Activated naive CD4-positive, alpha-beta T cell treated with anti-CD3 and anti-CD28 coated beads, Interleukin-2, amount 10 ng/mL, durations not matched to agents 5 hours and 36 hours (primary cell): ENCODE measurements around the gene FAM234A. TPM values are rescaled to one million over a fixed set of nuclear protein-coding genes. Genes with fewer than 3 reads are reported as not detected.

Experiments used
- total RNA-seq, 2 experiments: library from RNA; stranded (reverse); gene quantifications; one replicate each; pipeline ENCODE4 v1.2.3, GENCODE V29; 2021

The FAM234A gene, protein sequence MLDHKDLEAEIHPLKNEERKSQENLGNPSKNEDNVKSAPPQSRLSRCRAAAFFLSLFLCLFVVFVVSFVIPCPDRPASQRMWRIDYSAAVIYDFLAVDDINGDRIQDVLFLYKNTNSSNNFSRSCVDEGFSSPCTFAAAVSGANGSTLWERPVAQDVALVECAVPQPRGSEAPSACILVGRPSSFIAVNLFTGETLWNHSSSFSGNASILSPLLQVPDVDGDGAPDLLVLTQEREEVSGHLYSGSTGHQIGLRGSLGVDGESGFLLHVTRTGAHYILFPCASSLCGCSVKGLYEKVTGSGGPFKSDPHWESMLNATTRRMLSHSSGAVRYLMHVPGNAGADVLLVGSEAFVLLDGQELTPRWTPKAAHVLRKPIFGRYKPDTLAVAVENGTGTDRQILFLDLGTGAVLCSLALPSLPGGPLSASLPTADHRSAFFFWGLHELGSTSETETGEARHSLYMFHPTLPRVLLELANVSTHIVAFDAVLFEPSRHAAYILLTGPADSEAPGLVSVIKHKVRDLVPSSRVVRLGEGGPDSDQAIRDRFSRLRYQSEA
- total RNA-seq: 10 to 100 TPM; 28.8 to 29.6 TPM

DNA sequence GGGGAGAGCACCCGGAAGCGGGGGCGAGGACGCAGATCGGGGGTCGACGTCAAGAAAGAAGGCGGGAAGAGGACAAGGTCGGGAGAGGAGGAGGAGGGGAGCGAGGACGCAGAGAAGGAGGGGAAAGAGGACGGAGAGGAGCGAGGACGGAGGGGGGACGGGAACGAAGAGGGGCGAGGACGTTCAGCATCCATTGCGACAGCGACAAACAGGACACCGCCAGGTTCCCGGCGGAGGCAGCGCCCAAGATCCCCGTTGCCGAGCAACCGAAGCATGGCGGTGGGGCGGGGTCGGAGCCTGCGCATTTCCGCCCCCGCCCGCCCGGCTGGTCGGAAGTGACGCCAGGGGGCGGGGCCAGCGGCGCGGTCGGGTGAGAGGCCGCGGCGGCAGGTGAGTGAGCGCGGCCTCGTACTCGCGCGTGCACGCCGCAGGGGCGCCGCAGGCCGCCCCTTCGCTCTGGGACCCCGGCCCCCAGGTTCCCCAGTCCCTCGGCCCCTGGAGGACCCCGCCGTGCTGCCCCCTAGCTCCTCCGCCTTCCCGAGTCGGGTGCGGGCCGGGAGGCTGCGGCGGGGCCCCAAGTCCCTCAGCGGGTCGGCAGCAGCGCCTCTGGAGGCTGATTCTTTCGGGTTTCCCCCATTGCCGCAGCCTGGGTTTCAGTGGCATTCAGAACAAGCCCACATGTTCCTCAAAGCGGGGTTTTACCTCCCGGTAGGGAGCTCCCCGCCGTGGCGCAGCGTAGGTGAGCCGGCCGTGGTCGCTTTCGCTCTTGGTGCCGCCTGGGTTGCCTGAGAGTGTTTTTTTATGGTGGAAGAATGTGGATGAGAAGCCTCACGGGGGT, at the start of gene FAM234A:
TSS of gene FAM234A (plus strand) at position 354 of the 838 bp plus-strand sequence. CDS start 19,593 bp downstream, outside the sequence.

DNA sequence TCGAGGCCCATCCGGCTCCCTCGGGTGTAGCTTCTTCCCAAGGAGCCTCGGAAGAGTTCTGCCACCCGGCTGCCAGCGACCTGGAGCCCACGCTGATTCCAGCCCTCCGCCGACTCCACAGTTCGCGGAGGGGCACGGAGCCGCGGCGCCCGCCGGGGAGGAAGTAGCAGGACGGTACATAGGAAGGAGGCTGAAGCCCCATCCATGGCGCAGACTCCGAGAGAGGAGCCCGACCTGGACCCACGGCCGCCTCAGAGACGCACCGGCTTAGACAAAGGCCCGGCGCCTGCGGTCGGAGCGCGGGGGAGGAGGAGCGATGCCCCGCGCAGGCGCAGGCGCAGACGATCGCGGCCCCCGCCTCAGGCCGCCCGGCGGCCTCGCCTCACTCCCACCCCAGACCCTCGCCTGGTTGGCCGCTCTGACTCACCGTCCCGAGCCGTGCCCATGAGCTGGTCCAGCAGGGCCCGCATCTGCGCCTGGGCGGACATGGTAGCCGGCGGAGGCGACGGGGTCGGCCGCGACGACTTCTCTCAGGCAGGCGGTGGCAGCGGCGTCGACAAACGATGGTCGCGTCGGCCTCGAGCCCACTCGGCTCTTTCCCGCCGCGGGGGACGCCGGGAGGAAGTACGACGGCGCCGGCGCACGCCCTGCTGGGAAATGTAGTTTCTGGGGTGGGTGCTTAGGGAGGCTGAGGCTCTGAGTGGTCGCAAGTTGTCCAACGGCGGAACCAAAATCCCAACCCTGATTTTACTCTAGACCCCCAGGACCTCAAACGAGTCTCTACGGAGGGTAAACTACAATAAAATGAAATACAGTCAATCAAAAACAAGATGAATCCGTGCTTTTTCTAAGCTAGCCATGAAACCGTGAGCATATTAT, 5.5 kb upstream of the FAM234A start, which contains the start of gene LUC7L:
TSS of gene LUC7L (minus strand) at position 598 of the 879 bp plus-strand sequence. CDS start at position 488, 110 bp downstream.

GRCh38 chr16:275786-276232, 41.2 kb downstream of the FAM234A start, which contains the start of gene RGS11:
Gene RGS11 (minus strand): TSS chr16:275944. CDS start chr16:275911, 33 bp downstream.

DNA sequence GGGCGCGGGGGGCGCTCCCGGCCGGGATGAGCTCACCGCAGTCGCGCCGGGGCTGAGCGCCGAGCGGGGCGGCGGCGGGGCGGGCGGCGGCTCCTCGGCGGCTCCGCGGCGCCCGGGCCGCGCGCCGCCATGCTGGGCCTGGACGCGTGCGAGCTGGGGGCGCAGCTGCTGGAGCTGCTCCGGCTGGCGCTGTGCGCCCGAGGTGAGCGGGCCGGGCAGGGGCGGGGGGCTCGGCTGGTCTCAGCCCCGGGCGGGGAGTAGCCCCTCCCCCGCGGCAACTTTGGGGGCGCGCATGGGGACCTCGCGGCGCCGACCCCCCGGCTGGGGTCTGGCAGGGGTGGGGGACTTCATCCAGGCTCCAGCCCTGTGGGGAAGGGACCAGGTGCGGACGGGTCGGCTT, 45.9 kb downstream of the FAM234A start, which contains the start of gene ARHGDIG:
TSS of gene ARHGDIG (plus strand) at position 40 of the 400 bp plus-strand sequence. CDS start at position 130, 90 bp downstream.

DNA sequence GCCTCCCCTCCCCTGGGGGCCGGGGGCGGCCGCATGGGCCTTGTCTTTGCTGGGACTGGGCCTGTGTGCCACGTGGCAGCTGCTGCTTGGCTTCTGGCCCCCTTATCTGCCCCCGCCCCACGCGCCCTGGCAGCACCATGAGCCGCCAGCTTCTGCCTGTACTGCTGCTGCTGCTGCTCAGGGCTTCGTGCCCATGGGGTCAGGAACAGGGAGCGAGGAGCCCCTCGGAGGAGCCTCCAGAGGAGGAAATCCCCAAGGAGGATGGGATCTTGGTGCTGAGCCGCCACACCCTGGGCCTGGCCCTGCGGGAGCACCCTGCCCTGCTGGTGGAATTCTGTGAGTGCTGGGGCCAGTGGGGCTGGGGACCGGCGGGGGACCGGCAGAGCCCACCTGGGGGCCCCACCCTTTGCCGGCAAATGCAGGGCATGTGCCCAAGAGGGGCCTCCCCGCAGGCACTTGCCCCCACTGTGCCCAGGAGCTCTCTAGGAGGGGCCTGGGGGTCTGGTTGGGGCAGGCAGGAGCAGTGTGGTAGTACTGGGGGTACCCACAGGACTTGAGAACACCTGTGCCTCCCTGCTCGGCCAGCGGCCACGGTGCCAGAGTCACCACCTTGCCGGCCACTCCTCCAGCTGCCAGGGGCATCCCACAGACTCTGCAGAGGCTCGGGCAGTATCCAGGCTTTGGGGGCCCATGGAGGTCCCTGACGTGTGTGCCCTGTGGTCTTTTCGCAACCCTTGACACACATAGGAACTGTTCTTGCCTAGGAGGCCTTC, 48.6 kb downstream of the FAM234A start, which contains the start of gene PDIA2:
TSS of gene PDIA2 (plus strand) at position 132 of the 773 bp plus-strand sequence. CDS start at position 138, 6 bp downstream.

Other genes with a start within 250 kb of the FAM234A start
- gene POLR3K, start 181.2 kb upstream of the FAM234A start, total RNA-seq: 10 to 100 TPM; 24.9 to 26.6 TPM
- 10 to 100 TPM; 33.7 to 34.8 TPM for gene SNRNP25, start 181.0 kb upstream of the FAM234A start, total RNA-seq
- under 1 TPM in 1 of 2 experiments, not detected in 1; 0.31 TPM for gene RHBDF1, start 162.2 kb upstream of the FAM234A start, total RNA-seq
- gene MPG, start 156.6 kb upstream of the FAM234A start, total RNA-seq: 10 to 100 TPM; 52.5 to 54.2 TPM
- gene NPRL3, start 96.1 kb upstream of the FAM234A start, total RNA-seq: 10 to 100 TPM; 33.7 to 35.3 TPM
- gene HBZ, start 82.2 kb upstream of the FAM234A start, total RNA-seq: not detected
- not detected for gene HBM, start 68.8 kb upstream of the FAM234A start, total RNA-seq
- gene HBA2, start 61.9 kb upstream of the FAM234A start, total RNA-seq: not detected
- gene HBA1, start 58.1 kb upstream of the FAM234A start, total RNA-seq: not detected
- gene HBQ1, start 54.4 kb upstream of the FAM234A start, total RNA-seq: not detected
- 10 to 100 TPM; 66.4 to 67.5 TPM for gene LUC7L, start 5.4 kb upstream of the FAM234A start, total RNA-seq
- not detected for gene RGS11, start 41.1 kb downstream of the FAM234A start, total RNA-seq
- gene ARHGDIG, start 45.8 kb downstream of the FAM234A start, total RNA-seq: not detected
- gene PDIA2, start 48.3 kb downstream of the FAM234A start, total RNA-seq: not detected
- gene AXIN1, start 117.9 kb downstream of the FAM234A start, total RNA-seq: 10 to 100 TPM; 27.4 to 29.2 TPM
- gene MRPL28, start 135.7 kb downstream of the FAM234A start, total RNA-seq: 10 to 100 TPM; 53.4 to 56.3 TPM
- gene PGAP6, start 147.2 kb downstream of the FAM234A start, total RNA-seq: 10 to 100 TPM; 79.5 to 81.5 TPM
- gene NME4, start 162.4 kb downstream of the FAM234A start, total RNA-seq: 10 to 100 TPM; 40.7 to 43.4 TPM
- 1 to 10 TPM; 5.0 to 6.0 TPM for gene DECR2, start 167.1 kb downstream of the FAM234A start, total RNA-seq
- gene RAB11FIP3, start 190.8 kb downstream of the FAM234A start, total RNA-seq: 10 to 100 TPM; 22.0 to 24.6 TPM